LHCN-M2 (cell line): ENCODE results near the gene TMEM220. TPM values are rescaled to one million over a fixed set of nuclear protein-coding genes. Genes with fewer than 3 reads are reported as not detected.
"Not testable (repeated sequence)": the region's sequence is repeated elsewhere in the genome, so short reads cannot be mapped to it uniquely, and the experiment has no call there.

ENCODE experiments used
- DNase-seq: peaks from one replicate; pipeline ENCODE4 v3.0.0-alpha.2; 2012; ENCODE audit warnings: low read depth
- total RNA-seq: library from RNA; depleted of rRNA; stranded (reverse); fragments of >200 nt; gene quantifications from 2 replicates; pipeline ENCODE4 v1.2.3, GENCODE V29; 2014

The TMEM220 gene
- total RNA-seq, 1 experiment from 2014 or later: 2.4 TPM

GRCh38 chr17:10754861-10755591 lies 25.2 kb upstream of the TMEM220 start:
- no peak for DNase-seq

GRCh38 chr17:10754109-10754508 lies 24.3 kb upstream of the TMEM220 start:
- DNase-seq: peak; percentile 21

GRCh38 chr17:10752696-10753095 lies 22.9 kb upstream of the TMEM220 start:
- no peak for DNase-seq

- no peak for DNase-seq
These were observed 21.7 kb upstream of the TMEM220 start for GRCh38 chr17:10751563-10751962.

GRCh38 chr17:10750210-10750609 lies 20.4 kb upstream of the TMEM220 start:
- DNase-seq: no peak

GRCh38 chr17:10748531-10749181 lies 18.8 kb upstream of the TMEM220 start:
- DNase-seq: no peak

- peak; percentile 48 for DNase-seq
These were observed 15.4 kb upstream of the TMEM220 start for GRCh38 chr17:10745231-10745630.

GRCh38 chr17:10744501-10745000 lies 14.7 kb upstream of the TMEM220 start:
- DNase-seq: no peak

GRCh38 chr17:10743316-10744009 lies 13.6 kb upstream of the TMEM220 start:
- peak; percentile 52 for DNase-seq

- DNase-seq: no peak
These were observed 12.6 kb upstream of the TMEM220 start for GRCh38 chr17:10742431-10742830.

- no peak for DNase-seq
These were observed 11.8 kb upstream of the TMEM220 start for GRCh38 chr17:10741416-10742135.

- DNase-seq: no peak
These were observed 9.6 kb upstream of the TMEM220 start for GRCh38 chr17:10739386-10739785.

GRCh38 chr17:10738521-10739258 lies 8.9 kb upstream of the TMEM220 start:
- DNase-seq: no peak

- DNase-seq: no peak
These were observed 7.9 kb upstream of the TMEM220 start for GRCh38 chr17:10737736-10738135.

GRCh38 chr17:10737168-10737622 lies 7.4 kb upstream of the TMEM220 start:
- DNase-seq: peak; percentile 54

- no peak for DNase-seq
These were observed 6.0 kb upstream of the TMEM220 start for GRCh38 chr17:10735821-10736220.

GRCh38 chr17:10735251-10735650 lies 5.4 kb upstream of the TMEM220 start:
- DNase-seq: no peak

GRCh38 chr17:10733666-10734065 lies 3.8 kb upstream of the TMEM220 start:
- DNase-seq: no peak

GRCh38 chr17:10732121-10732520 lies 2.3 kb upstream of the TMEM220 start:
- DNase-seq: not testable (repeated sequence)

- no peak for DNase-seq
These were observed 1.6 kb upstream of the TMEM220 start for GRCh38 chr17:10731408-10731879.

GRCh38 chr17:10730247-10730646 lies 424 bp upstream of the TMEM220 start:
- DNase-seq: not testable (repeated sequence)
